Smooth muscle cell (in vitro differentiated cells): ENCODE data around the gene GALM. TPM values are rescaled to one million over a fixed set of nuclear protein-coding genes. Genes with fewer than 3 reads are reported as not detected.

Source experiments
- DNase-seq: peaks from one replicate; lab custom pipeline; 2025; ENCODE audit not compliant: unreplicated experiment; lab: John Stamatoyannopoulos, UW
- H2AFZ ChIP-seq: fragments of 200-600 bp; sonication (generic); 2 replicates; pipeline ENCODE4 v1.6.0; 2016; ENCODE audit warnings: antibody characterized with exemption, low read depth, mild to moderate bottlenecking
- H3F3A ChIP-seq: fragments of 200-600 bp; sonication (generic); 2 replicates; pipeline ENCODE4 v1.6.0; 2017; ENCODE audit warnings: antibody characterized with exemption, low read depth
- H3K27ac ChIP-seq: fragments of 200-600 bp; sonication (generic); 2 replicates; pipeline ENCODE4 v1.5.1; 2016; ENCODE audit warnings: low read depth, mild to moderate bottlenecking
- H3K27me3 ChIP-seq: fragments of 200-600 bp; sonication (generic); 2 replicates; pipeline ENCODE4 v1.6.1; 2016; ENCODE audit warnings: low read depth, mild to moderate bottlenecking
- H3K36me3 ChIP-seq: fragments of 200-600 bp; sonication (generic); 2 replicates; pipeline ENCODE4 v1.5.1; 2016; ENCODE audit warnings: low read depth
- H3K4me1 ChIP-seq: fragments of 200-600 bp; sonication (generic); 2 replicates; pipeline ENCODE4 v1.5.1; 2016; ENCODE audit warnings: low read depth
- H3K4me2 ChIP-seq: fragments of 200-600 bp; sonication (generic); 2 replicates; pipeline ENCODE4 v1.6.0; 2016; ENCODE audit warnings: mild to moderate bottlenecking
- H3K4me3 ChIP-seq: fragments of 200-600 bp; sonication (generic); 2 replicates; pipeline ENCODE4 v1.5.1; 2016; ENCODE audit warnings: mild to moderate bottlenecking
- H3K79me2 ChIP-seq: fragments of 200-600 bp; sonication (generic); 2 replicates; pipeline ENCODE4 v1.6.0; 2016; ENCODE audit warnings: low read depth, mild to moderate bottlenecking
- H3K9ac ChIP-seq: fragments of 200-600 bp; sonication (generic); 2 replicates; pipeline ENCODE4 v1.6.0; 2016; ENCODE audit warnings: low read depth
- H3K9me3 ChIP-seq: fragments of 200-600 bp; sonication (generic); replicated peaks from 2 replicates; pipeline ENCODE4 v1.5.1; 2016; ENCODE audit warnings: low read depth
- H4K20me1 ChIP-seq: fragments of 200-600 bp; sonication (generic); 2 replicates; pipeline ENCODE4 v1.6.0; 2016; ENCODE audit warnings: low read depth
- CTCF ChIP-seq: fragments of 200-600 bp; sonication (generic); IDR thresholded peaks from 2 replicates; pipeline ENCODE4 v1.5.1; 2017; ENCODE audit warnings: borderline replicate concordance, mild to moderate bottlenecking, antibody characterized with exemption; ENCODE audit not compliant: insufficient read depth, poor library complexity, severe bottlenecking
- WGBS: methylation state at CpG from one replicate; pipeline ENCODE4 v1.1.7; 2016; ENCODE audit warnings: low lambda C conversion rate; 5-methylcytosine and 5-hydroxymethylcytosine counted together
- polyA plus RNA-seq: library from polyadenylated mRNA; unstranded; fragments of >200 nt; fragmentation: Nextera tagmentation; extraction: Ambion mirVana; gene quantifications from 2 replicates; pipeline ENCODE4 v1.2.1, GENCODE V29; 2016
- total RNA-seq: library from RNA; depleted of rRNA; stranded (reverse); fragments of >200 nt; gene quantifications from 2 replicates; pipeline ENCODE4 v1.2.3, GENCODE V29; 2014

Gene GALM
- total and polyA plus RNA-seq, 2 experiments from 2014 or later, result 13.1 to 18.9 TPM

- no peak overlapping the region for H2AFZ ChIP-seq
- no peaks in the 10 kb centered on the region for H3K27me3 ChIP-seq
- H3K4me3 ChIP-seq, result no peak overlapping the region
- no peak for TF ChIP-seq CTCF
- peaks cover 43% of the 10 kb centered on the region for H3K36me3 ChIP-seq
- H3F3A ChIP-seq, result peaks cover 49% of the 10 kb centered on the region
- H4K20me1 ChIP-seq, result peaks cover 81% of the 10 kb centered on the region
- peaks cover 19% of the 10 kb centered on the region for H3K4me1 ChIP-seq
- H3K79me2 ChIP-seq, result peaks cover 53% of the 10 kb centered on the region
- DNase-seq, result no peak
- WGBS, result 92% methylated on average over 2 of the region's 2 CpGs
- H3K27ac ChIP-seq, result no peak overlapping the region
- no peaks in the 10 kb centered on the region for H3K9me3 ChIP-seq
- no peak overlapping the region for H3K9ac ChIP-seq
- H3K4me2 ChIP-seq, result no peak overlapping the region
These were observed 78.5 kb downstream of the GALM start for GRCh38 chr2:38744399-38744780.

GRCh38 chr2:38745267-38745666 lies 79.4 kb downstream of the GALM start:
- Histone ChIP-seq H3K4me1 (peaks cover 26% of the 10 kb centered on the region), H2AFZ (no peak overlapping the region), H3K36me3 (peaks cover 43% of the 10 kb centered on the region), H3K27me3 (no peaks in the 10 kb centered on the region), H3K27ac (no peak overlapping the region), H3K9ac (no peak overlapping the region), H3K4me2 (no peak overlapping the region), H4K20me1 (peaks cover 89% of the 10 kb centered on the region), H3K9me3 (no peaks in the 10 kb centered on the region), H3K79me2 (peaks cover 62% of the 10 kb centered on the region), H3F3A (peaks cover 49% of the 10 kb centered on the region), H3K4me3 (no peak overlapping the region)
- TF ChIP-seq CTCF, result no peak
- WGBS, result 98% methylated on average over 9 of the region's 9 CpGs
- DNase-seq, result no peak

- DNase-seq, result no peak
These were observed 81.1 kb downstream of the GALM start for GRCh38 chr2:38747007-38747424.

More at GRCh38 chr2:38747007-38747424, 81.1 kb downstream of the GALM start:
- H3K4me2 ChIP-seq, result no peak overlapping the region
- H3K27ac ChIP-seq, result peak overlapping the region; percentile 32
- H3F3A ChIP-seq, result peaks cover 43% of the 10 kb centered on the region
- H3K27me3 ChIP-seq, result no peaks in the 10 kb centered on the region
- H3K79me2 ChIP-seq, result peaks cover 69% of the 10 kb centered on the region
- H4K20me1 ChIP-seq, result peaks cover 83% of the 10 kb centered on the region
- no peak for TF ChIP-seq CTCF
- H3K9ac ChIP-seq, result peak overlapping the region; percentile 20
- no peak overlapping the region for H2AFZ ChIP-seq
- peaks cover 43% of the 10 kb centered on the region for H3K36me3 ChIP-seq
- no peak overlapping the region for H3K4me3 ChIP-seq
- H3K4me1 ChIP-seq, result peaks cover 31% of the 10 kb centered on the region
- H3K9me3 ChIP-seq, result no peaks in the 10 kb centered on the region
- WGBS, result 58% methylated on average over 4 of the region's 4 CpGs
